Measurements from ENCODE around the gene MARCHF10. TPM values are rescaled to one million over a fixed set of nuclear protein-coding genes. Genes with fewer than 3 reads are reported as not detected.
"Not testable (repeated sequence)": the region's sequence is repeated elsewhere in the genome, so short reads cannot be mapped to it uniquely, and the experiment has no call there.

Gene MARCHF10
- total RNA-seq, 4 donors from 2014 or later: 0.29 to 0.81 TPM; not detected in 2

GRCh38 chr17:62696726-62697490 is 111.2 kb downstream of the MARCHF10 start:
- H3K4me1 ChIP-seq: no peaks in the 10 kb centered on the region
- WGBS, 2 donors: 66 to 70% methylated on average over 17 to 26 of the region's 27 CpGs
- H3K36me3 ChIP-seq: no peaks in the 10 kb centered on the region
- H3K27me3 ChIP-seq: no peaks in the 10 kb centered on the region
- H3K27ac ChIP-seq: no peak overlapping the region
- no peak for TF ChIP-seq POLR2A (IDR thresholded peaks at IDR 0.05)
- TF ChIP-seq, protein P1, sequence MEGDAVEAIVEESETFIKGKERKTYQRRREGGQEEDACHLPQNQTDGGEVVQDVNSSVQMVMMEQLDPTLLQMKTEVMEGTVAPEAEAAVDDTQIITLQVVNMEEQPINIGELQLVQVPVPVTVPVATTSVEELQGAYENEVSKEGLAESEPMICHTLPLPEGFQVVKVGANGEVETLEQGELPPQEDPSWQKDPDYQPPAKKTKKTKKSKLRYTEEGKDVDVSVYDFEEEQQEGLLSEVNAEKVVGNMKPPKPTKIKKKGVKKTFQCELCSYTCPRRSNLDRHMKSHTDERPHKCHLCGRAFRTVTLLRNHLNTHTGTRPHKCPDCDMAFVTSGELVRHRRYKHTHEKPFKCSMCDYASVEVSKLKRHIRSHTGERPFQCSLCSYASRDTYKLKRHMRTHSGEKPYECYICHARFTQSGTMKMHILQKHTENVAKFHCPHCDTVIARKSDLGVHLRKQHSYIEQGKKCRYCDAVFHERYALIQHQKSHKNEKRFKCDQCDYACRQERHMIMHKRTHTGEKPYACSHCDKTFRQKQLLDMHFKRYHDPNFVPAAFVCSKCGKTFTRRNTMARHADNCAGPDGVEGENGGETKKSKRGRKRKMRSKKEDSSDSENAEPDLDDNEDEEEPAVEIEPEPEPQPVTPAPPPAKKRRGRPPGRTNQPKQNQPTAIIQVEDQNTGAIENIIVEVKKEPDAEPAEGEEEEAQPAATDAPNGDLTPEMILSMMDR (IDR thresholded peaks at IDR 0.05): no peak
- no peak overlapping the region for H3K4me3 ChIP-seq (replicated peaks in 1 of 3)
- no peaks in the 10 kb centered on the region for H3K9me3 ChIP-seq
- intact Hi-C loops (cut with DNase I): no loop called here
- DNase-seq: no peak

DNA sequence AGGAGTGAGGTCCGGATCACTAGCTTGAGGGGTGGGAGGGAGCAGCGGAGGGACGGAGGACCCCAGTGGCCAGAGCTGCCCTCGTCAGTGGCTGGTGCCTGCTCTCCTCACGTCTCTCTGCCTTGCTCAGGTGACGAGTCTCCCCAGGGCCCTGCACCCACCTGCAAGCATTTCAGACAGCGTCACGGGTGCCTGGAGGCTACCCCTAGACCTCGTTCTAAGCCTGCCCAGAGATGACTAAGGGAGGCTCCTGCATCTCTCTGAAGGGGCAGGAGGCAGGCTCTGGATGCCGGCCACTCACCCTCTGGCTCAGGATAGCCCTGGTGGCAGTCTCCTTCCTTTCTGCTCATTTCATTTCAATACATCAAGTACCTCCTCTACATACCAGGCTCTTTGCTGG is 111.9 kb downstream of the MARCHF10 start:
- no peaks in the 10 kb centered on the region for H3K36me3 ChIP-seq
- no peaks in the 10 kb centered on the region for H3K27me3 ChIP-seq
- DNase-seq: no peak
- no peaks in the 10 kb centered on the region for H3K4me1 ChIP-seq
- H3K9me3 ChIP-seq: no peaks in the 10 kb centered on the region
- WGBS, 2 donors: 87 to 91% methylated on average over 7 to 10 of the region's 10 CpGs
- no peak overlapping the region for H3K4me3 ChIP-seq (replicated peaks in 1 of 3)
- TF ChIP-seq POLR2A (IDR thresholded peaks at IDR 0.05): no peak
- TF ChIP-seq, protein P1 (IDR thresholded peaks at IDR 0.05): no peak
- intact Hi-C loops (cut with DNase I): no loop called here
- no peak overlapping the region for H3K27ac ChIP-seq

DNA sequence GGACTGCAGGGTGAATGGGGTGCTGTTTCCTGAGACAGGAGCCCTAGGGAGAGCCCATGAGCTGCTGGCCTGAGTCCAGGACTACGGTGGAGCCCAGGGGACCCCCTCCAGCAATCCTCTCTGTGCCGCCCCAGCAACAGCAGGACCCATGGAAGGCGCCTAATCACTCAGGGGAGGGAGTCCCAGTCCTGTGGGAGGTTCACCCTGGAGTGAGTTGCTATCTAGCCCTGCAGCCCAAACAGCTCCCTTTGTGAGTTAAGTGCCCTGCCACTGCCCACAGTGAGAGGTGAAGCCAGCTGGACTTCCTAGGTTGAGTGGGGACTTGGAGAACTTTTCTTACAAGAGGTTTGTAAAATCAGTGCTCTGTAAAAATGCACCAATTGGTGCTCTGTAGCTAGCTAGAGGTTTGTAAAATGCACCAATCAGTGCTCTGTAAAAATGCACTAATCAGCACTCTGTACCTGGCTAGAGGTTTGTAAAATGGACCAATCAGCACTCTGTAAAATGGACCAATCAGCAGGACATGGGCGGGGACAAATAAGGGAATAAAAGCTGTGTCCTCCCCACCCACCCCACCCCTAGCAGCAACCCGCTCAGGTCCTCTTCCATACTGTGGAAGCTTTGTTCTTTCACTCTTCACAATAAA is 112.9 kb downstream of the MARCHF10 start:
- H3K9me3 ChIP-seq; H3K4me3 ChIP-seq (replicated peaks in 1 of 3); DNase-seq; H3K27ac ChIP-seq; intact Hi-C loops (cut with DNase I); H3K27me3 ChIP-seq; H3K4me1 ChIP-seq; H3K36me3 ChIP-seq: not testable (repeated sequence)
- 100% methylated on average over 2 to 3 of the region's 5 CpGs for WGBS, 2 donors

- no peak overlapping the region for H3K27ac ChIP-seq
- no peak for TF ChIP-seq POLR2A (IDR thresholded peaks at IDR 0.05)
- TF ChIP-seq, protein P1 (IDR thresholded peaks at IDR 0.05): no peak
- H3K4me3 ChIP-seq (replicated peaks in 1 of 3): no peak overlapping the region
- no peak for DNase-seq
- no peaks in the 10 kb centered on the region for H3K27me3 ChIP-seq
- WGBS, 2 donors: 49 to 59% methylated on average over 17 to 18 of the region's 19 CpGs
- no peaks in the 10 kb centered on the region for H3K4me1 ChIP-seq
- H3K9me3 ChIP-seq: no peaks in the 10 kb centered on the region
- intact Hi-C loops (cut with DNase I): no loop called here
- no peaks in the 10 kb centered on the region for H3K36me3 ChIP-seq
These were observed 114.3 kb downstream of the MARCHF10 start for GRCh38 chr17:62693616-62694409.

GRCh38 chr17:62692721-62693431 is 115.2 kb downstream of the MARCHF10 start:
- Histone ChIP-seq H3K4me3 (replicated peaks in 1 of 3) (no peak overlapping the region), H3K27me3 (no peaks in the 10 kb centered on the region), H3K36me3 (no peaks in the 10 kb centered on the region), H3K27ac (no peak overlapping the region), H3K9me3 (no peaks in the 10 kb centered on the region), H3K4me1 (no peaks in the 10 kb centered on the region)
- intact Hi-C loops (cut with DNase I): no loop called here
- TF ChIP-seq, protein P1 (IDR thresholded peaks at IDR 0.05): peak in 1 of 6 experiments; percentile 25
- TF ChIP-seq POLR2A (IDR thresholded peaks at IDR 0.05): no peak
- no peak for DNase-seq
- WGBS, 2 donors: 63 to 83% methylated on average over 4 to 13 of the region's 14 CpGs
